ENCODE measurements around the gene TUBGCP3. TPM values are rescaled to one million over a fixed set of nuclear protein-coding genes. Genes with fewer than 3 reads are reported as not detected.

The TUBGCP3 gene
- total RNA-seq, 1 donor from 2014 or later: 16.4 TPM

DNA sequence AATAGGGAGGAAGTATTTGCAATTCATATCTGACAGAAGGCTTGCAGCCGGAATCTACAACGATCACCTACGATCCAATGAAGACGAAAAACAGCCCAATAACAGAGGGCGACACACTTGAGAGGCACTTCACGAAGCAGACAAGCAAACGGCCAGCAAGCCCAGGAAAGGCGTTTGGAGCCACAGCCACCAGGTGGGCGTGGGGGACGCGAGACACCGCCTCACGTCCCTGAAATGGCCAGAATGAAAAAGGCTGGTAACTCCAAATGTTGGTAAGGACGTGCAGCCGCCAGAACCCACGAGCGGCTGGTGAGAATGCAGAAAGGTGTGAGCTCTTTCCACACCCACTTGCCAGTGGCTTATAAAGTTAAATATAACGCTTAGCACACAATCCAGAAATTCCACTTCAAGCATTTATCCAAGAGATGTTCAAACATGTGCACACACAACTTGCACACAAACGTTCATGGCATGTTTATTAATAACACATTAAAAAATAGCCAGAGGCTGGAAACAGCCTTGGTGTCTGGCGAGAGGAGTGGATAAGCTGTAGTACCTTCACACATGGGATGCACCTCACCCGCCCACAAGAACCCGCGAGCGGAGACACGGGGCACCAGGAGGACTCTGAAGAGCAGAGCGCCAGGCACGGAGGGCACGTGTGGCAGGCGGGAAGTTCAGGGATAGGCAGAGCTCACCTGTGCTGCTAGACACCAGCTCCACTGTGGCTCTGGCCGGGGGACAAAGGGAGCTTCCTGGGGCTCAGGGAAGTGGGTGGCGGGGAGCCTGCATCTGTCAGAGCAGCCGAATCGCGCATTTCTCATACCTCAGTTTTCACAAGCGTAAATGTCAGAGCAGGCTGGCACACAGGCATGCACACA lies 122.5 kb downstream of the TUBGCP3 start:
- DNase-seq (ENCODE audit: missing footprints) (no peak), ATAC-seq (no peak)
- intact Hi-C loops (cut with DNase I): no loop called here

DNA sequence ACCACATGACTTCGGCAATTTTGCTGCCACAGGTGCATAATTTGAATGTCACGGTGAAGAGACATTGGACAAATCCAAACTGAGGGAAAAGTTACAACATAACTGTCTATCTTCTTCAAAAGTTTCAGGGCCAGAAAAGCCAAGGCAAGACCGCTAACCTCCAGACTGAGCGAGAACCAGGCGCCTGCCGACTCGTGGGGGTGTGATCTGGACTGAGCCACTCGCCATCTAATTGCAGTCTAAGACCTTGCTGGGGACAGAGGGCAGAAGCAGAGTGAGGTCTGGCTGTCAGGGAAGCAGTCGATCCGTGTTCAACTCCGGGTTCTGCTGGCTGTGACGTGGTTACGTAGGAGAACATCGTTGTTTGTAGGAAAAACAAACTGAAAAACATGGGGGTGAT lies 123.2 kb downstream of the TUBGCP3 start:
- intact Hi-C loops (cut with DNase I): no loop called here
- DNase-seq (ENCODE audit: missing footprints) (no peak), ATAC-seq (no peak)

DNA sequence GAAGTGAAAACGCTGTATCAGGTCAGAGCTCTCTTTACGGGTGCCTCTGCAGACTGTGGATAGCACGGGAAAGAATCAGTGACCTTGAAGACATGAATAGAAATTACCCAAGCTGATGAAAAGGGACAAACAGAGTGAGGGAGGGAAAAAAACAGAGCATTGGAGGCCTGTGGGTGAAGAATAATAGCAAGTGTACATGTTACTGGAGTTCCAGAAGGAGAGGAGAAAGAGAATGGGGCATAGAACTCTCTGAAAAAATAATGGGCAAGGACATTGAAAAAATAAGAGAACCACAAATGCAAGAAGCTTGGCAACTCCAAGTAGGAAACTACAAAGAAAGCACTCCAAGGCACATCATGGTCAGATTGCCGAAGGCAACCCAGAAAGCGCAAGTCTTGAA lies 125.5 kb downstream of the TUBGCP3 start:
- intact Hi-C loops (cut with DNase I): no loop called here
- DNase-seq (ENCODE audit: missing footprints) (no peak), ATAC-seq (no peak)

DNA sequence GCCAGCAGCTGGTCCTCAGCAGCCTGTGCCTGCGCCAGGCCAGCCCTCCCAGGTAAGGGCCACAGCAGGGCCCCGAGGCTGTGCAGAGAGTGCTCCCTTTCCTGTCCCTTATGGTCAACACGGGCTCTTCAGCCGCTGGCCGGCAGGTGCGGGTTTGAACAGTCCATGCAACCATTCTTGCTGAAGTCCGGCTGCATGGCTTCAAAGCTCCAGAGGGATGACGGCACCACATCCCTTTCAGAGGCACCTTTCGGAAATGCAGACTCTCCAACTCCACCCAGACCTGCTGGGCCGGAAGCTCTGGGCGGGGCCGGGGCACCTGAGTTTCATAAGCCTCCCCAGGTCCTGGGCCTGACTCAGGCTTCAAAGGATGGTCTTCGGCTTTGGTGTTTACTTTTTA lies 130.5 kb downstream of the TUBGCP3 start:
- ATAC-seq (no peak), DNase-seq (ENCODE audit: missing footprints) (no peak)
- intact Hi-C loops (cut with DNase I): no loop called here

DNA sequence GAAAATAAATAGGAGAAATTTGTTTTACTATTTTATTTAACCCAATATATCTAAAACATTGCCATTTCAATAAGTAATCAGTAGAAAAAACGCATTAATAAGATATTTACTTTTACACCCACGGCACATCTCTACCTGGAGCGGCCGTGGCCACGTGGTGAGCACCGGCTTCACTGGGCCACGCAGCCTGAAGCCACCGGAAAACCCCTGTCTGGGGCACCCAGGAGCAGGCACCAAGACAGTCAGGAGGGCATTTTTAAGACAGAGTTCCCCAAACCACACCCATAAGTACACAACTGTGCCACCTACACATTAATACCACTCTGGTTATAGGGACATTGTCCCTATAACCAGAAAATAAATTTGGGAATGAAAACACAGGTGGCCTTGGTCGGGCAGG lies 130.9 kb downstream of the TUBGCP3 start:
- DNase-seq (ENCODE audit: missing footprints) (no peak), ATAC-seq (no peak)
- intact Hi-C loops (cut with DNase I): no loop called here

DNA sequence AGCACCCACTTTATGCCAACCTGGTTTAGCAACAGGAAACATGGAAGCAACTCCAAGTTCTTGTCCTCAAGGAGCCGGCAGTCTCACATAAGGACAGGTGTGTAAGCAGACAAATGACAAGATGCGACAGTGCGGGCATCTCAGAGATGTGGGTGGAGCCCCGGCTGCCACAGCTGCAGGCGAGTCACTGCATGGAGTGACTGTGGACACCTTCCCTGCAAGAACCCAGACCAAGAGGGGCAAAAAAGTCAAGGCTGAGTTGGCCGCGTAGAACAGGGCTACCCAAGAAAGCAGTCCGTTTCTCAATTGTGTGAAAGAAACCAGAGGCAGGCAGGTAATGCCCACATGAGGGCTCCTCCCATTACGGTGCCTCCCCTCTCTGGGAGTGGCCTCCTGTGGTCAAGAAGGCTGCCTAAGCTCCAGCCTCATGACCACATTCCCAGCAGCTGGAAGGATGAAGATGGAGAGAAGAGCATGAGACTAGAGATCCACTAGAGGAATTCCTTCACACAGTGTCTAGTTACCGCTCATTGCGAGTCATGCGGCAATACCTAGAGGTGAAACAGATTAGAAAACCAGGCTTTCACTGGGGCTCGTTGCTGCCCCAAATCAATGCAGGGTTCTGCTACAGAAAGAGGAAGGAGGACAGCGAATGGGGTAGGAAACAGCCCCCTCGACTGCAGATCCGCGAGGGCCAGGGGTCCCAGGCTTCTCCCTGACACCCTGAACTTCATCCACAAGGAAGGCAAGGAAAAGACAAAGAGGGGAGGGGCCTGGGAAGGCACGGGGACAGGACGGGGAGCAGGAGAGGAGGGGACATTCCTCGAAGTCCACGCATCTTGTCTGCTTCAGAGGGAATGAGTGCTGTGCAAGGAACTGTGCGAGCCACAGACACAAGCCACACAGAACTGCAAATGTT lies 131.6 kb downstream of the TUBGCP3 start:
- intact Hi-C loops (cut with DNase I): no loop called here
- ATAC-seq (no peak), DNase-seq (ENCODE audit: missing footprints) (no peak)

DNA sequence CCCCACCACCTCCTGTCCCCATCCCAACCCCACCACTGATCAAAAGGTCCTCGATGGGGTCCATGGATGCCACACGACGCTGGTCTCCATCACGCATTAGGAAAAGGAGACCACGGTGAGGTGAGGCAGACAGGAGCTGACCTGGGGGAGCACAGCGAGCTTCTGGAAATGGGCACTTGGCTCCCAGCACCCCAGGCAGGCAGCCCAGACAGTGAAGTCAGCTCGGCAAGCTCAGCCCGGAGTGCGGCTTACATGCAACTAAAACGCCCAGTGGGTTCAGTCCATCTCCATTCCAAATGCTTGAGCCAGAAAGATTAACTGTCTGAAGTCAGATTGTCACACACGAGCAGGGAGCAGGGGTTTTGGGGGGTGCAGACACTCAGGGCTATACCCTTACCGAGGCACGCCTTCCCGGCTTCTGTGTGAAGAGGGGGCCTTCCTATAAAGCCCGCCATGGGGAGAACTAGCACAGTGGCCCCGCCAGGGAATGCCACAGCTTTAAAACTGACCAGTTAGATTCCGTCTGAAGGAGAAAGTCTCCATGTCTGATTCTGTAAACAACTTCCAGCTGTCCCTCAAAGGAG lies 132.4 kb downstream of the TUBGCP3 start:
- intact Hi-C loops (cut with DNase I): no loop called here
- DNase-seq (ENCODE audit: missing footprints) (no peak), ATAC-seq (no peak)

DNA sequence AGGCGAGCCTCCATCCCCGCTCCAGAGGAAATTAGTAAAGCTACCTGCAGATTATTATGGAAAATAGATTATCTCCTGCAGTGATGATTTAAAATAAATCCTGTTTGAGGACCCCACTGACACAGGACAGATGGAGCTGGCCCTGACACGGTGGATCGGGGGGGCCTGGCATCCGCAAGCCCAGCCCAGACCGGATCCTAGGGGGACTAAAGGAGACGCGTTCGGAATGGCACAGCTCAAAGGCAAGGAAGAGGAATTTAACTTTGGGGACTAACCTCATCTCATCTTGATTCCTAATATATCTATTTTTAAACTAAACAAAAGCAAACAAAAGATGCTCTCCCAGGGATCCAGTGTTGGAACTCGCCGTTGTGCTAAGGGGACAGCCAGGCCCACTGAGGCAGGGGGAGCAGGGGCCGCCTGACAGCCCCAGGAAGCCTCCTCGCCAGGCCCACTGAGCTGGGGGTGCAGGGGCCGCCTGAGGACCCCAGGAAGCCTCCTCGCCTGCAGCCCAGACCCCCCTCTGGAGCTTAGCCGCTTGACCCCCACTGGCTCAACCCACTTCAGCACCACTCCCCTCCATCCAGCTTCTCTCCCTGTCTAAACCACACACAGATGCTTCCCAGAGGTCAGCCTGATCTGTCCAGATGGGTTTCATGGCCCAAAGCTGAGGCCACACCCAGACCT lies 133.2 kb downstream of the TUBGCP3 start:
- DNase-seq (ENCODE audit: missing footprints): no peak
- intact Hi-C loops (cut with DNase I): no loop called here
- ATAC-seq: no peak

DNA sequence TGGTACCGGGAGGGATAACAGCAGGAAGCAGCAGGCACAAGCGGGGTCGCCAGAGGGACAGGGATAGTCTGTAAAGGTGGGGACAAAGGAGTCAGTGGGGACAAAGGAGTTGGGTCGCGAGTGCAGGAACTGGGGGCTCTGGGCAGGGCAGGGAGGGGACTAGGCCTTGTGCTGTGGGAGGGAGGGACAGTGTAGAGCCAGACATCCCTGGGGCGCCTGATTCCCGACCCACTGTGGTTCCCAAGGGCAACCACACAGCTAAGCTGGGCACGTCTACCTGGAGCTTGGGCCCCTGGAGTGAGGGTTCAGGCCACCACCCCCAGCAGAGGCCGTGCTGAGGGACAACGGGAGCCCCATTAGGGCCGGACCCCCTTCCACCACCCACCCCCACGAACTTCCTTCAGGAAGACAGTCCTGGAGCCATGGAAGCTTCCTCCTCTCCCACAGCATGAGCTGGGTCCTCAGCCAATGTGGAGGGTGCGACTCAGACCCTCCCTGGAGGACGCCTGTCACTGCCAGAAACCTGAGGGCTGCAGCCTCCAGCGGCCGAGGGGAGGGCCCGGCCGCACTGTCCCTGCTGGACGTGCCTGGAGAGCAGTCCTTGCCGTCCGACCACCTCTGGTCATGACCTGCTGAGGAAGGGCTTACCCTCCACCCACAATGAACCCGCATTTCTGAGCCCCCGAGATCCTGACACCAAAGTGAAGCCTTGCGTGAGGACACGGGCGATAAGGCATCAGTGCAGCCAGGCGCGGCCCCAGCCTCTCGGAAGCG lies 133.9 kb downstream of the TUBGCP3 start:
- intact Hi-C loops (cut with DNase I): no loop called here
- no peak for DNase-seq (ENCODE audit: missing footprints)
- ATAC-seq: no peak

DNA sequence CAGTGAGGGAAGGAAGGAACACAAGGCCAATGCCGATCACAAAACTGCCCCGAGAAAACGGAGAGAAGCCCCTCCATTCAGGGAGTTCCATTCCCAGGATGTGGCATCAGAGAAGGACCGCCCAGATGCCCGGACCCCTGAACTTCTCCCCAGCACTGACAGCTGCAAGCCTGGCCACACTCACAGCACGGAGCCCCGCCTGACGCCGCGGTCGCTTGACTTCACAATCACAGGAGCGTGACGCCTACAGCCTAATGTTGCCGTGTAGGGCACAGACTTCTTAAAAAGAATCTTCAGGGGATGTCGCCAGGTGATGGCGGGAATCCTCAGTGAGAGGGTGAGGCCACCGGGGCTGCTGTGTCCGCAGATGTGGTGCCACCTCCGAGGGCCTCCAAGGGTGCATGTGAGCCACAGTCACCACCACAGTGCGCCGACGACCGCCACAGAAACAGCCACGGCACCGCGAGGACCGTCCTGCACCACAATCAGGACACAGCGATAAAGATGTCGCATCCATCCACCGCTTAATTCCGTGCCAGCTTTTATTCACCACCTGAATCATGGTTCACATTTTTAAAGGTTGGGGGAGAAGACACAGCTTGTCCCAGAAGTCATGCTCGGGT lies 134.6 kb downstream of the TUBGCP3 start:
- no peak for ATAC-seq
- intact Hi-C loops (cut with DNase I): no loop called here
- DNase-seq (ENCODE audit: missing footprints): no peak

DNA sequence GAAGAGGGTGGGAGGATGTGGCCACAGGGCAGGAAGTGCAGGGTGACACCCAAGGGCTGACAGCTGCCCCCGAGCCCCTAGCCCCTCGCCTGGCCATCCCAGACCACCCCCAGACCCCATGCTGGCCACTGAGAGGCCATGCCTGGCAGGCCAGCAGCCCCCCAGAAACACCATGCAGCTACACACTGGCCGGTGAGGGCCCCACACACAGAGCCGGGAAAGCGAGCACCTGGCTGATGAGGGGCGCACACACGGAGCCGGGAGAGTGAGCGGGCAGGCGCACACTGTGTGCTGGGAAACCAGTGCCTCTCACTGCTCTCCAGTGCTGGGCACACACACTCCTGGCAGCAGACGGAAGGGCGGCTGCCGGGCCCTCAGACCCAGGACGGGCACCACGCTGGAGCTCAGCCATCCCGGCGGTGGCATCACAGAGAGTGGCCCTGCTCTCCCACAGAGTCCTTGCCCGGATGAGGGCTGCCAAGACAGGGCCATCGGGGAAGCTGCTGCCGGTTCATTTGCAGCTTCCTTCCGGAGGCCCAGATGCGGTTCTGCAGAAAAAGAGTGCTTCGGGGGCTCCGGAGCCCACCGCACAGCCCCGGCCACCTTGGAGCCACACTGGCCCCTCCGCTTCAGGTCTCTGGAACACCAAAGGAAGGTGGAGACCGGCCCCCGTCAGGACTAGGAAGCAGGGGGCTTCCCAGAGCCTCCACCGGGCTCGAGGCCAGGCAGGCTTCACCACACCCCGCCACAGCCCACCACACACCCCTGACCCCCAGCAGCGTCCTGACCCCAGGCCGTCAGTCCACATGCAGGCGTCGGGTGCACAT lies 135.4 kb downstream of the TUBGCP3 start:
- intact Hi-C loops (cut with DNase I): no loop called here
- DNase-seq (ENCODE audit: missing footprints) (no peak), ATAC-seq (no peak)

DNA sequence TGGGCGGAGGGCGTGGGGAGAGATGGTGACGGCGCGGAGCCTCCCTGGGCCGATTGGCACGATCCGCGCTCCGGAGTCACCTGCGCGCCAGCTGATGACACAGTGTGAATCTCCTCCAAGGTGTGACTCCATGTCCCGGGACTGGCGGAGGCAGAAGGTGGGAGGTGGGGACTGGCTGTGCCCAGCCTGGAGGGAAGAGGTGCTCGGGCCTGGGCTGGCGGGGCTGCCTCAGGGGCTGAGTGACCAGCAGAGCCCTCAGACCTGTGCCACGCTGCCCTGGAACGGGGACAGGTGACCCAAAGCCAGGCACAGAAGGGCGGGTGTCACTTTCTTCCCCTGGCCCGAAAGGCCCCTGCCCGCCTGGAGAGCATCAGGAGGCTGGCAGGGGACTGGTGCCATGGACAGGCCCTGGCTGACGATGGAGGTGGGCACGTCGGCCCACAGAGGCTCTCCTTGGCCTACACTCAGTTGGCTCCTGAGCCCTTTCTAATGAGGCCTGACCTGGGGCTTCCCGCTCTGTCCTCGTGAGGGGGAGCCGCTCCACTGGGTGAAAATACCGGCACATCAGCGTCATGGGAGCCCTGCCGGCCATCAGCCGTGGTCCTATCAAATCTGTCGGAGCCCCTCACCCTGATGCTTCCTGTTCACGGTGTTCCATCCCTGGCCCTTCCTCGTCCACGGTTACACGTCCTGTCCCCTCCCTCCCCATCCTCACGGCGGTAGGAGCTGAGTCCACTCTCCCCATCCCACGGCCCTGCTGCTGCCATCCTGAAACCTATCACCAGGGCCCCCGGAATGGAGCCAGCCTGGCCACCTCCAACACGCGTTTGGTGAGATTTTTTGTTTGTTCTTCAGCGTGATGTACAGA lies 136.2 kb downstream of the TUBGCP3 start:
- DNase-seq (ENCODE audit: missing footprints) (no peak), ATAC-seq (no peak)
- intact Hi-C loops (cut with DNase I): no loop called here

DNA sequence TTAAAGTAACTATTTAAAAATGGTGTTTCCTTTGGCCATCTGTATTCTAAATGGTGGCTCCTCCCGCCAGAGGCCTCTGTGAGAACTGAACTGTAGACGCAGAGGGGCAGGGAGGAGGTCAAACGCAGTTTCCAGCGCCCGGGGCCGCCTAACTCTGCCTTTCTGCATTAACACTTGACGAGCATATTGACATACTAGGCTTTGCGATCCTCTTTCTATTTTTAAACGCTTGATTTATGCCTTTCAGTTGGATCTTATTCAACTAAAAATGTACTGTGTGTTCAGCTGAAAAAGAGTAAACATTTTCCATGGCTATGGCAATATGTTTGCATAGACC lies 137.1 kb downstream of the TUBGCP3 start:
- intact Hi-C loops (cut with DNase I): no loop called here
- DNase-seq (ENCODE audit: missing footprints) (no peak), ATAC-seq (no peak)

DNA sequence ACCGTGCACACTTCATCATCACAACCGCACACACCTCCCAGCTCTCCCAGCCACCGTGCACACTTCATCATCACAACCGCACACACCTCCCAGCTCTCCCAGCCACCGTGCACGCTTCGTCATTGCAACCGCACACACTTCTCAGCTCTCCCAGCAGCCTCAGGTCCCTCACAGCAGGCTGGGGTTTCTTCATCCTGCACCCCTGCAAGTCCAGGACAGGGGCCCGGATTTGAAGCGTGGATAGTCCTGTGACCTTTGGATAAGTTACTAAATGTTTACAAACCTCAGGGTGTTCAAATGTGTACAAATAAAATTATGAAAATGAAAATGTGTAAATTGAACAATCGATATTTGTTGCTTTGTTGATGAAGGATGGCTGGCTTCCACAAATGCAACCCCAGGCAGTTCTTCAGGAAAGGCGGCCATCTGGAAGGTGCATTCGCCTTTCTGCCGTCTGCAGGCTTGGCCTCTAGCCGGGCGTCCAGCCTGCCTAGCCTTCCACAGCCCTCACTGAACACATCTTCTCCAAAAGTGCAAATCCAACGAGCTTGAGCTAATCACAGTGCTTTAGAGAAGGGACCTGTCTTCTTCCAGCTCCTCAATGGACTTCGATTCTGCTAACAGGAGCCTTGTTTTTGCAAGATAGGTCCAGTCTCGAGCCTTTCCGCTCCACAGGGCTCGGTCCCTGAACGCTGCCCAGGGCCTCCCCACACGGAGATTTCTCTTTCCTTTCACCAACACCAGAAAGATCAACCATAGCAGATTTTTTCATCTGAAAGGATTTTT lies 137.6 kb downstream of the TUBGCP3 start:
- intact Hi-C loops (cut with DNase I): no loop called here
- DNase-seq (ENCODE audit: missing footprints) (no peak), ATAC-seq (no peak)

DNA sequence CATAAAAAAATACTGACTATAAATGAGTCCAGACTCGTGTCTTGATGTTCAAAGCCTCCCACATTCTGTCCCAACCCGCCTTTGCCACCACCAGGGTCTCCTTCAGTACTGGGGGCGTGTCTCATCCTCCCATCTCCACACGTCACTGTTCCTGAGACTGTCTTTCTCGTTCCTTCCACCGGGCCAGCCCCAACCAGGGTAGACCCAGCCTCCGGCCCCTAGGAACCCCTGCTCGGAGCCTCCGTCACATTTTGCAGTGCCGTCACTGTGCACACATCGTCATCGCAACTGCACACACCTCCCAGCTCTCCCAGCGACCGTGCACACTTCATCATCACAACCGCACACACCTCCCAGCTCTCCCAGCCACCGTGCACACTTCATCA lies 138.4 kb downstream of the TUBGCP3 start:
- DNase-seq (ENCODE audit: missing footprints) (no peak), ATAC-seq (no peak)
- intact Hi-C loops (cut with DNase I): no loop called here
